WTC11 (cell line): ENCODE measurements around the gene ADAMTS9.

ENCODE experiments used
- JUN ChIP-seq: sonication (generic); formaldehyde crosslinking; IDR thresholded peaks from 2 replicates; pipeline ENCODE4 v1.8.0; 2023; ENCODE audit warnings: mild to moderate bottlenecking, missing genetic modification reagents
- TCF7 ChIP-seq: sonication (generic); formaldehyde crosslinking; IDR thresholded peaks from 2 replicates; pipeline ENCODE4 v1.8.0; 2022; ENCODE audit warnings: mild to moderate bottlenecking, low read depth, missing genetic modification reagents, moderate library complexity
- TF ChIP-seq, protein P1 (sequence below): sonication (generic); formaldehyde crosslinking; conservative IDR thresholded peaks from 2 replicates; pipeline ENCODE4 v1.8.1; 2022; ENCODE audit warnings: mild to moderate bottlenecking, missing genetic modification reagents
- TF ChIP-seq, protein P2 (sequence below): fragments of 200-600 bp; IDR thresholded peaks from 2 replicates; pipeline ENCODE4 v1.8.0; 2022; ENCODE audit warnings: antibody characterized with exemption
- TF ChIP-seq, protein P3 (sequence below): sonication (generic); formaldehyde crosslinking; IDR thresholded peaks from 2 replicates; pipeline ENCODE4 v1.8.1; 2023; ENCODE audit warnings: mild to moderate bottlenecking, missing genetic modification reagents, borderline replicate concordance
- TF ChIP-seq, protein P4 (sequence below): sonication (generic); formaldehyde crosslinking; IDR thresholded peaks from 2 replicates; pipeline ENCODE4 v1.8.1; 2023; ENCODE audit warnings: mild to moderate bottlenecking, missing genetic modification reagents, moderate library complexity

DNA sequence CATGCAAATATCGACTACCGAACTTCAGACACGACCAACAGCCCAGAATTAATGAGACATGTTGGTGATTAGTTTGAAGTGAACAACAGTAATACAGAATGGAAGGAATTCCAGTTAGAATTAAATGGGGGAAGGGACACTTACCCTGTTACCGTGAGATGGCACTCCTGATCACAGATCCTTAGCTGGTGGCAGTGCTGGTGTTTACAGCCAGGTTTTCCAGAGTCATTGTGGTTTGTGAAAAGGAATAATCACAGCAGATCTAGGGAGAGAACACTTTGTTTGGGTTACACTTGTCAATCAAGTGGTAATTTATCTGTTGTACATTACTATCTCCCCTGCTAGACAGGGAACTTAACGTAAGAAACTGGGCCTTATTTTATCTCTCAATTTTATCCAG, 217.4 kb downstream of the ADAMTS9 start:
- TF ChIP-seq, protein P1, sequence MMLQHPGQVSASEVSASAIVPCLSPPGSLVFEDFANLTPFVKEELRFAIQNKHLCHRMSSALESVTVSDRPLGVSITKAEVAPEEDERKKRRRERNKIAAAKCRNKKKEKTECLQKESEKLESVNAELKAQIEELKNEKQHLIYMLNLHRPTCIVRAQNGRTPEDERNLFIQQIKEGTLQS (CRISPR knock-in tag): no peak
- TF ChIP-seq TCF7: no peak
- TF ChIP-seq, protein P2, sequence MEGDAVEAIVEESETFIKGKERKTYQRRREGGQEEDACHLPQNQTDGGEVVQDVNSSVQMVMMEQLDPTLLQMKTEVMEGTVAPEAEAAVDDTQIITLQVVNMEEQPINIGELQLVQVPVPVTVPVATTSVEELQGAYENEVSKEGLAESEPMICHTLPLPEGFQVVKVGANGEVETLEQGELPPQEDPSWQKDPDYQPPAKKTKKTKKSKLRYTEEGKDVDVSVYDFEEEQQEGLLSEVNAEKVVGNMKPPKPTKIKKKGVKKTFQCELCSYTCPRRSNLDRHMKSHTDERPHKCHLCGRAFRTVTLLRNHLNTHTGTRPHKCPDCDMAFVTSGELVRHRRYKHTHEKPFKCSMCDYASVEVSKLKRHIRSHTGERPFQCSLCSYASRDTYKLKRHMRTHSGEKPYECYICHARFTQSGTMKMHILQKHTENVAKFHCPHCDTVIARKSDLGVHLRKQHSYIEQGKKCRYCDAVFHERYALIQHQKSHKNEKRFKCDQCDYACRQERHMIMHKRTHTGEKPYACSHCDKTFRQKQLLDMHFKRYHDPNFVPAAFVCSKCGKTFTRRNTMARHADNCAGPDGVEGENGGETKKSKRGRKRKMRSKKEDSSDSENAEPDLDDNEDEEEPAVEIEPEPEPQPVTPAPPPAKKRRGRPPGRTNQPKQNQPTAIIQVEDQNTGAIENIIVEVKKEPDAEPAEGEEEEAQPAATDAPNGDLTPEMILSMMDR: no peak
- no peak for TF ChIP-seq JUN (CRISPR knock-in tag)
- TF ChIP-seq, protein P3, sequence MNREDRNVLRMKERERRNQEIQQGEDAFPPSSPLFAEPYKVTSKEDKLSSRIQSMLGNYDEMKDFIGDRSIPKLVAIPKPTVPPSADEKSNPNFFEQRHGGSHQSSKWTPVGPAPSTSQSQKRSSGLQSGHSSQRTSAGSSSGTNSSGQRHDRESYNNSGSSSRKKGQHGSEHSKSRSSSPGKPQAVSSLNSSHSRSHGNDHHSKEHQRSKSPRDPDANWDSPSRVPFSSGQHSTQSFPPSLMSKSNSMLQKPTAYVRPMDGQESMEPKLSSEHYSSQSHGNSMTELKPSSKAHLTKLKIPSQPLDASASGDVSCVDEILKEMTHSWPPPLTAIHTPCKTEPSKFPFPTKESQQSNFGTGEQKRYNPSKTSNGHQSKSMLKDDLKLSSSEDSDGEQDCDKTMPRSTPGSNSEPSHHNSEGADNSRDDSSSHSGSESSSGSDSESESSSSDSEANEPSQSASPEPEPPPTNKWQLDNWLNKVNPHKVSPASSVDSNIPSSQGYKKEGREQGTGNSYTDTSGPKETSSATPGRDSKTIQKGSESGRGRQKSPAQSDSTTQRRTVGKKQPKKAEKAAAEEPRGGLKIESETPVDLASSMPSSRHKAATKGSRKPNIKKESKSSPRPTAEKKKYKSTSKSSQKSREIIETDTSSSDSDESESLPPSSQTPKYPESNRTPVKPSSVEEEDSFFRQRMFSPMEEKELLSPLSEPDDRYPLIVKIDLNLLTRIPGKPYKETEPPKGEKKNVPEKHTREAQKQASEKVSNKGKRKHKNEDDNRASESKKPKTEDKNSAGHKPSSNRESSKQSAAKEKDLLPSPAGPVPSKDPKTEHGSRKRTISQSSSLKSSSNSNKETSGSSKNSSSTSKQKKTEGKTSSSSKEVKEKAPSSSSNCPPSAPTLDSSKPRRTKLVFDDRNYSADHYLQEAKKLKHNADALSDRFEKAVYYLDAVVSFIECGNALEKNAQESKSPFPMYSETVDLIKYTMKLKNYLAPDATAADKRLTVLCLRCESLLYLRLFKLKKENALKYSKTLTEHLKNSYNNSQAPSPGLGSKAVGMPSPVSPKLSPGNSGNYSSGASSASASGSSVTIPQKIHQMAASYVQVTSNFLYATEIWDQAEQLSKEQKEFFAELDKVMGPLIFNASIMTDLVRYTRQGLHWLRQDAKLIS (CRISPR knock-in tag): no peak
- TF ChIP-seq, protein P4, sequence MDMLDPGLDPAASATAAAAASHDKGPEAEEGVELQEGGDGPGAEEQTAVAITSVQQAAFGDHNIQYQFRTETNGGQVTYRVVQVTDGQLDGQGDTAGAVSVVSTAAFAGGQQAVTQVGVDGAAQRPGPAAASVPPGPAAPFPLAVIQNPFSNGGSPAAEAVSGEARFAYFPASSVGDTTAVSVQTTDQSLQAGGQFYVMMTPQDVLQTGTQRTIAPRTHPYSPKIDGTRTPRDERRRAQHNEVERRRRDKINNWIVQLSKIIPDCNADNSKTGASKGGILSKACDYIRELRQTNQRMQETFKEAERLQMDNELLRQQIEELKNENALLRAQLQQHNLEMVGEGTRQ (CRISPR knock-in tag): no peak
